GM19468 (cell line): ENCODE results near the gene SLC6A1.

Experiments
- ATAC-seq: cut with Tn5 transposase; IDR thresholded peaks from one replicate; pipeline ENCODE4 v1.9.1; 2021; ENCODE audit warnings: mild to moderate bottlenecking, moderate library complexity, moderate number of reproducible peaks; ENCODE audit not compliant: unreplicated experiment; ENCODE audit errors: extremely low read depth

SLC6A1 gene

DNA sequence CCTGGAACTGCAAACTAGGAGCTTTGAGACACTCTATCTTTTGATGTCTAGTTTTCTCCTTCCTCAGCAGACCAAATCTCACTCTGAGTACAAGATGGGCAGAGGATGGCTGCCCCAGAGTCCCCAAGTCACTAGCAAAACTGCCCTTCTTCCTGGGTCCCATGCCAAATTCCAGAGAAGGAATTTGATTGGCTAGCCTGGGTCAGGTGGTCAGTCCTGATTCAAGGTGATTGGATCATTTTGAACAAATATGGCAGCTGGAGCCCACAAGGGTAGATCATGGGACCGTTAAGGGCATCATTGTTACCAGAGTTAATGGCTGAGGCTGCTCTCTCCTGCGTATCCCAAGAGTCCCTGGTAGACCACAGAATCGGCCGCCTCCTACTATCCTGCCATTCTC is 21.7 kb downstream of the SLC6A1 start:
- ATAC-seq: no peak

DNA sequence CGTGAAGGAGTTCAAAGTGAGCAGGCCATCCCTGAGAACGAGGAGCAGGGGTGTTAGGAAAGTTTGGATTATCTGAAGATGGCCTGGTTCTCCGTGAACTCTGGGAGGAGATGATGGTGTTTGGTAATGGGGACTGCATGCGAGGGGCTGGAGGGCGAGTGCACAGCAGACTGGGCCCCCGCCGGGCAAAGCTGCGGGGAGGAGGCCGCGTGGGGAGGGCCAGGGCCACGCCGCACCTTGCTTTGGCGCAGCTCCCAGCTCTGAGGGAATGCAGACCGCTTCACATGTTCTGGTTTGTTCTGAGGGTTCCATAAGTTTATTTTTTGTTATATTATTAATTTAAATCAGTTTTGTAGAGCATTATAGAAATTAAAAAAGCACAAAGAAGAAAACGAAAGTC is 22.2 kb downstream of the SLC6A1 start:
- ATAC-seq: no peak

GRCh38 chr3:11015369-11015768 is 22.8 kb downstream of the SLC6A1 start:
- ATAC-seq: no peak

DNA sequence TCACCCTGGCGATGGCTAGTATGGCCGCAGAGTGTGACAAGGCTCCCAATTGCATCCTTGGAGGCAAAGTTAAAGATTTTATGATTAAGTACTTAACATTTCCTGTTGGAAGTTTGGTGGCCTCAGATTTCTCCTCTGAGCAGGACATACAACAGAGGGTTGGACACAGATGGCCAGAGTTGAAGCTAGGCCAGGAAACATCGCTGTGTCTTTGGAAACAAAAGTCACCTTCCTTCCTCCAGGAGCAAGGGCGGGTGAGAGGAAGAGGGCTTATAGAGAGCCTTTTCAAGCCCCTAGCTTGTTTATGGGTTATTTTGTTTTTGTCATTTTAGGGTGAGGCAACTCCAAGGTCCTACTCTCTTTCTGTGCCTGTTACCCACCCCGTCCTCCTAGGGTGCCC is 24.2 kb downstream of the SLC6A1 start:
- ATAC-seq: no peak

GRCh38 chr3:11019116-11019819 is 26.7 kb downstream of the SLC6A1 start:
- no peak for ATAC-seq

- no peak for ATAC-seq
Observed at GRCh38 chr3:11020764-11021163, 28.2 kb downstream of the SLC6A1 start.

- ATAC-seq: no peak
Observed at GRCh38 chr3:11021611-11022011, 29.1 kb downstream of the SLC6A1 start.

- ATAC-seq: no peak
Observed at GRCh38 chr3:11022115-11022514, 29.6 kb downstream of the SLC6A1 start.

DNA sequence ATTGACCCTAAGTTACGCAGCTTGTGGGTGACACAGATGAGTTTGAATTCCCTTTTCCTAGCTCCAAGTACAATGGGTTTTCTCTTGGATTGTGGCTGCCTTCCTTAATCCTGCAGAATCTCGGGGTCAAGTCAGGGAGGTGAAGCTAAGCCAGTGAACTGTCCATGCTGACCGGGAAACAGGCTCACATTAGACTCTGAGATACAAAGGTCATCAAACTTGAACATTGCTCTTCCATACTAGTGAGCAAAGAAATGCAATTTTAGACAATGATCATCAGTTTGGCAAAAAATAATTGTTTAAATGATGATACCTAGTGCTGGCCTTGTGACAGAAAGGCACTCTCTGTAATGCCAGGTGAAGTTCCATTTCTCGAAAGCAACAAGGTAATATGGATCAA is 31.6 kb downstream of the SLC6A1 start:
- no peak for ATAC-seq

GRCh38 chr3:11029948-11030347 is 37.4 kb downstream of the SLC6A1 start:
- no peak for ATAC-seq

DNA sequence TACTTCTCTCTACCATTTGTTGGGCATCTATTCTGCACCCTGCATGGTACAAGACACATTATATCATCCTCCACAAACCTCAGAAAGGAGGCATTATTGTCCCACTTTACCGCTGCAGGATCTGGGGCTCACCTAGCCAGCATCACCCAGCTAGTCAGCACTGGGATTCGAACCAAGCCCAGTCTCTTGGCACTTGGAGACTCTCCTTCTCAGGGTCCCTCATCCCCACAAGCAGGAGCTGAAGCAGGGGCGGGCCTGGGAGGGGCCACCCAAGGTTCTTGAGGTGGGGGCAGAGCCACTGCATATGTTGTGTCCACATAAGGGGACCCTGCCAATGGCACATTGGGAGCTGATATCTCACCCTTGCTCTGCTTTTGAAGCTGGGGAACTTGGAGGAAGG is 41.3 kb downstream of the SLC6A1 start:
- no peak for ATAC-seq

GRCh38 chr3:11034309-11034985 is 41.9 kb downstream of the SLC6A1 start:
- ATAC-seq: no peak

DNA sequence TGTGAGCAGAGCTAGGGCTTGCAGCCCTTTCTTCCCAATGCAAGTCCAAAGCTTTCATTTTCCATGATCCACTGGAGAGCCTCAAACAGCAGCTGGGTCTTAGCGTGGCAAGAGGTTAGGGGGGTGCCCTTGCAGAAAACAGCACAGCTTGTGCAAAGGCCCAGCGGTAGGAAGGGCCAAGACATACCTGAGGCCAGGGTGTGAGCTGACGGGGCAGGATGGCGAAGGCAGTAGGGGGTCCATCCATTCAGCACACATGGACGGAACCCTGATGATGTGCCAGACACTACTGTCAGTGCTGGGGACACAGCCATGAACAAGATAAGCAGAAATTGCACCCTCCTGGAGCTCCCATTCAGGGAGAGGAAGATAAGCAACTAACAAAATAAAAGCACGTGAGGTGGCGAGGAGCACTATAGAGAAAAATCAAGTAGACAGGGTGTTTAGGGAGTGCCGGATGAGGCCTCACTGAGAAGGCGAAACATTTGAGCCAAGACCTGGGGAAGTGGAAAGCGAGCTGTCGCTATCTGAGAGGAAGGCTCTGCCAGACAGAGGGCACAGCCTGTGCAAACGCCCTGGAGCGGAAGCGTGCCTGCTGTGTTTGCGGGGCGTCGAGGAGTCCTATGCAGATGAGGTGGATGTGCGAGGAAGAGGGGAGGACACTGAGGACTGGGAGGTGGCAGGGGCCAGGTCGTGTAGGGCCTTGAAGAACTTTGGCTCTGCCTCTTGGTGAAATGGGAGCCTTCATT is 43.4 kb downstream of the SLC6A1 start:
- no peak for ATAC-seq

DNA sequence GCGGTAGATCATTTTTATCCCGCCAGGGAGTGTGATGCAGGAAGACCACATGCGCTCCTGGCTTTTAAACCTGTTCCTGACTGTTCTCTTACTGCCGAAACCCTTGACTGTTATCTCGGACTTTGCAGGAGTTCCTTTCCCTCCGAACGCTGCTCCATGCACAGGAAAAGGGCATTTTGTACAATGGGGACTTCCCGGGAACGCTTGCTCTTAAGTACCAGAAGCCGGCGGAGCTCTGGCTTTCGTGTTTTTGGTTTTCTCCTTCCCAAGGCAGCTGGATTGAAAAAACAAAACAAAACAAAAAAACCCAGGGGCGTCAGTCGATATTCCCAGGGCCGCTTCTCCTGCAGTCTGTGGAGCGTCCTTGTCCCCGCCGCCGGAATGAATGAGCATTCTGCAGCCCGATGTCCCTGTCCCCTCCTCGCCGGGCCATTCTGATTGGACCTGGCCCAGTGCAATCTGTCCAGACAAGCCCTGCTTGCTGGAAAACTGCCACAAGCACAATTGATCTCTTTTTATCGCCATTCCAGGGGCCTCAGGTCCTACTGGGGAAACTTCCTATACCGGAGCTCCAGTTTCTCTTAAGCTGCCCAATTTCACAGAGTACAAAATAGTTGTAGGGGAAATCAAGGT is 44.8 kb downstream of the SLC6A1 start:
- ATAC-seq: no peak

- no peak for ATAC-seq
Observed at GRCh38 chr3:11037976-11038375, 45.4 kb downstream of the SLC6A1 start.

DNA sequence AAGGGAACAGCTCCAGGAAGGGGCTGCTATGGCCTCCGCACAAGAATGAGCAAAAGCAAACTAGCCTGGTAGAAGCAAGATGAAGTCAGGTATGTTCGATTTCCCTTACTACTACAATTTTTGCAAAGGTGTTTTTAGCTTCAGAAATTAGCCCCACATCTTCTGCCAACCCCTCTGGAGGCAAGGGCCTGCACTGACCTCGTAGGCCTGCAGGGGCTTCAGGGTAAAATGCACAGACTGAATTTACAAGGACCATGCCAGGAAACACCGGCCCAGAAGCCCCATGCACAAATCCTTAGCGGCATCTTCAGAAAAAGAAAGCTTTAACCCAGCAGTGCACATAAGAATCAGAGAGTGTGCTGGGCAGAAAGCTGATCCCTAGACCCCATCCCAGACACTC is 53.0 kb downstream of the SLC6A1 start:
- ATAC-seq: no peak

GRCh38 chr3:11047500-11047899 is 55.0 kb downstream of the SLC6A1 start:
- ATAC-seq: no peak

- ATAC-seq: no peak
Observed at GRCh38 chr3:11050666-11051323, 58.2 kb downstream of the SLC6A1 start.

GRCh38 chr3:11053926-11054503 is 61.5 kb downstream of the SLC6A1 start:
- no peak for ATAC-seq
